ENCODE measurements around the gene JMJD8.

The JMJD8 gene

DNA sequence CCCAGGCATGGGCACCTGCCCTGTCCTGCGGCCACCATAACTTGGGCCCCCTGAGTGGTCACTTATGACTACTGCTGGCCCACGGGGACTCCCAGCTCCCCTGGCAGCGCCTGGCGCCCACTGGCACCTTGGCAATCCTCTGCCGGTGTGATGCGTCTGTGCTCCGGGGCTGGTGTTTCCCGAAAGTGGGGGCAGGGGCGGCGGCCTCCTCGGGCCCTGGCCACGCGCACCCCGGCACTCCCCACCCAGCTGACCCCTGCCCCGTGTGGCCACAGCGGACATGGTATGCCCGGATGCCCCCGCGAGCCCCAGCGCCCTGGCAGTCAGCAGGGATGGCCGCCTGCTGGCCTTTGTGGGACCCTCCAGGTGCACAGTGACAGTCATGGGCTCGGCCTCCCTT, 26.6 kb downstream of the JMJD8 start:
- no peak overlapping the region for H3K4me3 ChIP-seq
- no peaks in the 10 kb centered on the region for H3K27me3 ChIP-seq
- H3K4me1 ChIP-seq = peaks cover 14 to 20% (median 18%) of the 10 kb centered on the region in 10 experiments
- no peak for TF ChIP-seq Cebpa-rat (IDR thresholded peaks at IDR 0.05)
- H3K36me3 ChIP-seq = peaks cover 0 to 83% (median 60%) of the 10 kb centered on the region in 11 experiments; a peak in 20 of 22 replicates
- H3K4me2 ChIP-seq = no peak overlapping the region
- no peak overlapping the region for H3K27ac ChIP-seq
- H3K9ac ChIP-seq = no peak overlapping the region
- peaks cover 0 to 77% (median 0%) of the 10 kb centered on the region in 11 experiments; a peak in 5 of 22 replicates for H4K20me1 ChIP-seq
- no peaks in the 10 kb centered on the region for H3K9me3 ChIP-seq (replicated peaks in 1 of 11)

DNA sequence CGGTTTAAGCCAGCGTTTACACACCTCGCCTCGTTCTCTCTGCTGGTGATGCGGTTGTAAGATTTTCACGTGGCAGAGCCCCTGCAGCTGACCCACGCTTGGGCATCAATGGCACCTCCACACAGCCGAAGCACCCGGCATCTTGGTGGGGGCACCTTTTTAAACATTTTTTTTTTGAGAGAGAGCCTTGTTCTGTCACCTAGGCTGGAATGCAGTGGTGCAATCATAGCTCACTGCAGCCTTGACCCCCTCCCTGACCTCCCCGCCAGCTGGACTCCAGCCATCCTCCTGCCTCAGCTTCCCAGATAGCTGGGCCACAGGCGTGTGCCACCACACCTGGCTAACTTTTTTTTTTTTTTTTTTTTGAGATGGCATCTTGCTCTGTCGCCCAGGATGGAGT, 30.1 kb downstream of the JMJD8 start:
- Histone ChIP-seq H3K4me1 (peaks cover 10 to 18% (median 11%) of the 10 kb centered on the region in 10 experiments), H3K36me3 (peaks cover 0 to 85% (median 68%) of the 10 kb centered on the region in 11 experiments; a peak in 20 of 22 replicates), H4K20me1 (peaks cover 0 to 66% (median 0%) of the 10 kb centered on the region in 11 experiments; a peak in 3 of 22 replicates), H3K27ac (no peak overlapping the region), H3K27me3 (no peaks in the 10 kb centered on the region), H3K9me3 (replicated peaks in 1 of 11) (no peaks in the 10 kb centered on the region), H3K9ac (0 out of 22 replicates have a peak overlapping the region, but pooled peaks of 1 of the 11 experiments have one; percentile 22), H3K4me3 (no peak overlapping the region), H3K4me2 (no peak overlapping the region)
- TF ChIP-seq Cebpa-rat (IDR thresholded peaks at IDR 0.05) = no peak

- Histone ChIP-seq H3K4me3 (no peak overlapping the region), H3K36me3 (peaks cover 0 to 72% (median 55%) of the 10 kb centered on the region in 11 experiments; a peak in 20 of 22 replicates), H3K9me3 (replicated peaks in 1 of 11) (no peaks in the 10 kb centered on the region), H3K27me3 (no peaks in the 10 kb centered on the region), H4K20me1 (peaks cover 0 to 59% (median 3%) of the 10 kb centered on the region in 11 experiments; a peak in 12 of 22 replicates), H3K4me1 (peaks cover 20 to 30% (median 25%) of the 10 kb centered on the region in 10 experiments), H3K27ac (no peak overlapping the region), H3K9ac (peak overlapping the region in 1 of 11 experiments; percentile 41; a peak in 3 of 22 replicates), H3K4me2 (no peak overlapping the region)
- no peak for TF ChIP-seq Cebpa-rat (IDR thresholded peaks at IDR 0.05)
Measured at GRCh38 chr16:652454-653305, 31.5 kb downstream of the JMJD8 start.

- no peak for TF ChIP-seq Cebpa-rat (IDR thresholded peaks at IDR 0.05)
- Histone ChIP-seq H4K20me1 (peaks cover 0 to 59% (median 11%) of the 10 kb centered on the region in 11 experiments; a peak in 16 of 22 replicates), H3K36me3 (peaks cover 0 to 70% (median 51%) of the 10 kb centered on the region in 11 experiments; a peak in 19 of 22 replicates), H3K4me2 (no peak overlapping the region), H3K4me1 (peaks cover 28 to 39% (median 33%) of the 10 kb centered on the region in 10 experiments), H3K9ac (peak overlapping the region in 2 of 11 experiments; percentile 9 to 24; a peak in 2 of 22 replicates), H3K27ac (no peak overlapping the region), H3K4me3 (no peak overlapping the region), H3K9me3 (replicated peaks in 1 of 11) (no peaks in the 10 kb centered on the region), H3K27me3 (no peaks in the 10 kb centered on the region)
Measured at GRCh38 chr16:651844-652243, 32.3 kb downstream of the JMJD8 start.

DNA sequence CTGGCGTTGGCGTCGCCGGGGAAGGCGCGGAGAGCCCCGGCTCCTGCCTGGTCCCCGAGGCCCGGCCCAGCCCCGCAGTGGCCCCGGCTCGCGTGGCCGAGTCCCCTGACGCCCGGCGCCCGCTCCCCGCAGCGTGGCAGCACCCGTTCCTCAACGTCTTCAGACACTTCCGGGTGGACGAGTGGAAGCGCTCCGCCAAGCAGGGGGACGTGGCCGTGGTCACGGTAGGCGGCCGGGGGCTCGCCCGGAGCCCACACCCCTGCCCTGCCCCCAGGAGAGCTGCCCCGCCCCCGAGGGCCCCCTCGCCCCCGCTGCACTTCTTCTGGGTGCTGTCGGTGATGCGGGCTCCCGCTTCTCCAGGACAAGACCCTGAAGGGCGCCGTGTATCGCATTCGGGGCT, 34.5 kb downstream of the JMJD8 start:
- peak overlapping the region; percentile 79 to 91 (median 86) for H3K27ac ChIP-seq

GRCh38 chr16:648781-649589, 35.1 kb downstream of the JMJD8 start, which contains the start of gene WDR90:
WDR90 (plus strand) TSS chr16:649365; CDS start chr16:649417, 52 bp downstream.
- Histone ChIP-seq H3K4me1 (peaks cover 46 to 67% (median 56%) of the 10 kb centered on the region in 10 experiments), H3K4me3 (peak within 1 kb of the TSS; percentile 57 to 95 (median 84)), H3K4me2 (peak within 1 kb of the TSS; percentile 86 to 99 (median 95)), H3K27ac (peak within 1 kb of the TSS; percentile 79 to 91 (median 86)), H3K9ac (peak within 1 kb of the TSS; percentile 86 to 95 (median 91)), H3K36me3 (peaks cover 0 to 68% (median 41%) of the 10 kb centered on the region in 11 experiments; a peak in 19 of 22 replicates), H4K20me1 (peaks cover 14 to 69% (median 37%) of the 10 kb centered on the region in 11 experiments; a peak in 19 of 22 replicates), H3K9me3 (replicated peaks in 1 of 11) (no peaks in the 10 kb centered on the region), H3K27me3 (no peaks in the 10 kb centered on the region)
- TF ChIP-seq Cebpa-rat (IDR thresholded peaks at IDR 0.05) = no peak

More for the DNA sequence above, 34.5 kb downstream of the JMJD8 start:
- TF ChIP-seq Cebpa-rat (IDR thresholded peaks at IDR 0.05) = no peak
- H3K4me3 ChIP-seq = peak overlapping the region; percentile 57 to 95 (median 84)
- H3K9ac ChIP-seq = peak overlapping the region; percentile 86 to 95 (median 91)
- H4K20me1 ChIP-seq = peaks cover 14 to 63% (median 30%) of the 10 kb centered on the region in 11 experiments; a peak in 19 of 22 replicates
- H3K9me3 ChIP-seq (replicated peaks in 1 of 11) = no peaks in the 10 kb centered on the region
- H3K4me2 ChIP-seq = peak overlapping the region; percentile 86 to 99 (median 95)
- peaks cover 0 to 67% (median 40%) of the 10 kb centered on the region in 11 experiments; a peak in 19 of 22 replicates for H3K36me3 ChIP-seq
- peaks cover 46 to 61% (median 51%) of the 10 kb centered on the region in 10 experiments for H3K4me1 ChIP-seq
- H3K27me3 ChIP-seq = no peaks in the 10 kb centered on the region

GRCh38 chr16:648071-648780, 35.9 kb downstream of the JMJD8 start:
- Histone ChIP-seq H3K36me3 (peaks cover 0 to 63% (median 33%) of the 10 kb centered on the region in 11 experiments; a peak in 18 of 22 replicates), H3K27ac (peak overlapping the region; percentile 79 to 91 (median 86)), H3K27me3 (no peaks in the 10 kb centered on the region), H3K4me3 (peak overlapping the region; percentile 57 to 95 (median 84)), H3K4me1 (peaks cover 52 to 75% (median 64%) of the 10 kb centered on the region in 10 experiments), H3K4me2 (peak overlapping the region; percentile 86 to 99 (median 95)), H4K20me1 (peaks cover 20 to 70% (median 44%) of the 10 kb centered on the region in 11 experiments; a peak in 19 of 22 replicates), H3K9me3 (replicated peaks in 1 of 11) (no peaks in the 10 kb centered on the region), H3K9ac (peak overlapping the region; percentile 86 to 95 (median 91))
- TF ChIP-seq Cebpa-rat (IDR thresholded peaks at IDR 0.05) = no peak
